Right lobe of liver (tissue), 4 donors: ENCODE measurements around the gene FRZB.

ENCODE experiments used
- POLR2A ChIP-seq: fragments of 450-650 bp; IDR thresholded peaks from one replicate; pipeline ENCODE4 v1.6.1; 2017; ENCODE audit warnings: antibody characterized with exemption, mild to moderate bottlenecking
- TF ChIP-seq, protein P1 (sequence below), 4 donors: fragments of 200-600 bp in 3 of 4; fragments of 450-650 bp in 1 of 4; IDR thresholded peaks; one replicate each; pipeline versions ENCODE4 v1.5.1 to v1.8.0; 2016 to 2022; ENCODE audit warnings: antibody characterized with exemption in 4 of 4, mild to moderate bottlenecking in 2 of 4
- donor health status: DM: no; HTN: no; CAD: no.
- donor health status: DM: no; HTN: no; CAD: no.
- donor health status: DM: no; HTN: yes; CAD: no.

- TF ChIP-seq, protein P1, sequence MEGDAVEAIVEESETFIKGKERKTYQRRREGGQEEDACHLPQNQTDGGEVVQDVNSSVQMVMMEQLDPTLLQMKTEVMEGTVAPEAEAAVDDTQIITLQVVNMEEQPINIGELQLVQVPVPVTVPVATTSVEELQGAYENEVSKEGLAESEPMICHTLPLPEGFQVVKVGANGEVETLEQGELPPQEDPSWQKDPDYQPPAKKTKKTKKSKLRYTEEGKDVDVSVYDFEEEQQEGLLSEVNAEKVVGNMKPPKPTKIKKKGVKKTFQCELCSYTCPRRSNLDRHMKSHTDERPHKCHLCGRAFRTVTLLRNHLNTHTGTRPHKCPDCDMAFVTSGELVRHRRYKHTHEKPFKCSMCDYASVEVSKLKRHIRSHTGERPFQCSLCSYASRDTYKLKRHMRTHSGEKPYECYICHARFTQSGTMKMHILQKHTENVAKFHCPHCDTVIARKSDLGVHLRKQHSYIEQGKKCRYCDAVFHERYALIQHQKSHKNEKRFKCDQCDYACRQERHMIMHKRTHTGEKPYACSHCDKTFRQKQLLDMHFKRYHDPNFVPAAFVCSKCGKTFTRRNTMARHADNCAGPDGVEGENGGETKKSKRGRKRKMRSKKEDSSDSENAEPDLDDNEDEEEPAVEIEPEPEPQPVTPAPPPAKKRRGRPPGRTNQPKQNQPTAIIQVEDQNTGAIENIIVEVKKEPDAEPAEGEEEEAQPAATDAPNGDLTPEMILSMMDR (IDR thresholded peaks at IDR 0.05) = no peak
- TF ChIP-seq POLR2A = no peak
Observed at GRCh38 chr2:182834293-182834692, 32.1 kb downstream of the FRZB start.
